Stimulated activated CD4-positive, alpha-beta T cell treated with anti-CD3 and anti-CD28 coated beads, Interleukin-1b, Interleukin-23, amount 100 ng/mL, for 24 hours (primary cell): Measurements from ENCODE around the gene LCP2.
A peak's percentile ranks its signal among the peaks of the same experiment; 100 is the strongest.

Source experiments
- DNase-seq, 4 experiments: peaks; one replicate each; pipeline ENCODE4 v3.0.0-alpha.2; 2020; ENCODE audit warnings: low read depth in 4 of 4, low spot score in 1 of 4

LCP2 gene

GRCh38 chr5:170296935-170297588, 515 bp downstream of the LCP2 start:
- no peak for DNase-seq

GRCh38 chr5:170296036-170296934, 1.3 kb downstream of the LCP2 start:
- DNase-seq: no peak

GRCh38 chr5:170294556-170294955, 3.0 kb downstream of the LCP2 start:
- DNase-seq: no peak

GRCh38 chr5:170294057-170294456, 3.5 kb downstream of the LCP2 start:
- no peak for DNase-seq

- no peak for DNase-seq
These were observed 4.3 kb downstream of the LCP2 start for GRCh38 chr5:170293273-170293672.

GRCh38 chr5:170292179-170293104, 5.1 kb downstream of the LCP2 start:
- DNase-seq: no peak

GRCh38 chr5:170290498-170290897, 7.1 kb downstream of the LCP2 start:
- DNase-seq: no peak

GRCh38 chr5:170289764-170290163, 7.8 kb downstream of the LCP2 start:
- no peak for DNase-seq

- no peak for DNase-seq
These were observed 8.5 kb downstream of the LCP2 start for GRCh38 chr5:170289121-170289520.

GRCh38 chr5:170288551-170288950, 9.0 kb downstream of the LCP2 start:
- no peak for DNase-seq

GRCh38 chr5:170288151-170288550, 9.4 kb downstream of the LCP2 start:
- DNase-seq: no peak

GRCh38 chr5:170287532-170287931, 10.0 kb downstream of the LCP2 start:
- DNase-seq: no peak

- DNase-seq: no peak
These were observed 11.1 kb downstream of the LCP2 start for GRCh38 chr5:170286386-170286925.

GRCh38 chr5:170285181-170285580, 12.4 kb downstream of the LCP2 start:
- no peak for DNase-seq

GRCh38 chr5:170284231-170284630, 13.3 kb downstream of the LCP2 start:
- no peak for DNase-seq

- DNase-seq: no peak
These were observed 14.3 kb downstream of the LCP2 start for GRCh38 chr5:170283296-170283695.

- DNase-seq: no peak
These were observed 17.5 kb downstream of the LCP2 start for GRCh38 chr5:170280011-170280493.

GRCh38 chr5:170279459-170279817, 18.1 kb downstream of the LCP2 start:
- no peak for DNase-seq

GRCh38 chr5:170278611-170279458, 18.7 kb downstream of the LCP2 start:
- peak; percentile 47 to 71 (median 59) for DNase-seq

GRCh38 chr5:170277867-170278281, 19.7 kb downstream of the LCP2 start:
- no peak for DNase-seq
